Stimulated activated CD4-positive, alpha-beta T cell treated with anti-CD3 and anti-CD28 coated beads, Interleukin-15, amount 100 ng/mL, for 48 hours (primary cell): ENCODE data around the gene PCDHGA5.
"Not testable (repeated sequence)": the region's sequence is repeated elsewhere in the genome, so short reads cannot be mapped to it uniquely, and the experiment has no call there.

Source experiments
- DNase-seq, 2 donors: peaks; one replicate each; pipeline ENCODE4 v3.0.0-alpha.2; 2020; ENCODE audit warnings: low read depth in 2 of 2

PCDHGA5 gene

DNA sequence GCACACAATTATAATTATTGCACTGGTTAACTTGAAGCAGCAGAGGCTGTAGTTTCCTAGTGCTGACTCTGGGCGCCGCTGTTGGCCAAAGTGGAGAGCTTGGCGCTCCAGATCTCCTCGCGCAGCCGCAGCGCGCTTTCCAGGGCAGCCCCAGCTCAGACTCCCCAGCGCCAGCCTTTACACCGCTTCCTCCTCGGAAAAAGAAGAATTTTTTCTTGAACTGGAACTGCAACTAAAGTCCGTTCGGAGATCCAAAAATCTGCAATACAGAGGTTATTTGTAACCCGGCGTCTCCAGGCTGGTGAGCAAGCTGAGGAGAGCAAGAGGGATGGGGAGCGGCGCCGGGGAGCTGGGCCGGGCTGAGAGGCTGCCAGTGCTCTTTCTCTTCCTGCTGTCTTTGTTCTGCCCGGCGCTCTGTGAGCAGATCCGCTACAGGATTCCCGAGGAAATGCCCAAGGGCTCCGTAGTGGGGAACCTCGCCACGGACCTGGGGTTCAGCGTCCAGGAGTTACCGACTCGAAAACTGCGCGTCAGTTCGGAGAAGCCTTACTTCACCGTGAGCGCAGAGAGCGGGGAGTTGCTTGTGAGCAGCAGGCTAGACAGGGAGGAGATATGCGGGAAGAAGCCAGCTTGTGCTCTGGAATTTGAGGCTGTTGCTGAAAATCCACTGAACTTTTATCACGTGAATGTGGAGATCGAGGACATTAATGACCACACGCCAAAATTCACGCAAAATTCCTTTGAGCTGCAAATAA is 23.8 kb downstream of the PCDHGA5 start, which contains the start of gene PCDHGB4:
TSS of gene PCDHGB4 (plus strand) at position 142 of the 755 bp plus-strand sequence. CDS start at position 329, 187 bp downstream.
- not testable (repeated sequence) for DNase-seq

- DNase-seq: no peak
Observed at GRCh38 chr5:141388661-141389060, 24.7 kb downstream of the PCDHGA5 start.

DNA sequence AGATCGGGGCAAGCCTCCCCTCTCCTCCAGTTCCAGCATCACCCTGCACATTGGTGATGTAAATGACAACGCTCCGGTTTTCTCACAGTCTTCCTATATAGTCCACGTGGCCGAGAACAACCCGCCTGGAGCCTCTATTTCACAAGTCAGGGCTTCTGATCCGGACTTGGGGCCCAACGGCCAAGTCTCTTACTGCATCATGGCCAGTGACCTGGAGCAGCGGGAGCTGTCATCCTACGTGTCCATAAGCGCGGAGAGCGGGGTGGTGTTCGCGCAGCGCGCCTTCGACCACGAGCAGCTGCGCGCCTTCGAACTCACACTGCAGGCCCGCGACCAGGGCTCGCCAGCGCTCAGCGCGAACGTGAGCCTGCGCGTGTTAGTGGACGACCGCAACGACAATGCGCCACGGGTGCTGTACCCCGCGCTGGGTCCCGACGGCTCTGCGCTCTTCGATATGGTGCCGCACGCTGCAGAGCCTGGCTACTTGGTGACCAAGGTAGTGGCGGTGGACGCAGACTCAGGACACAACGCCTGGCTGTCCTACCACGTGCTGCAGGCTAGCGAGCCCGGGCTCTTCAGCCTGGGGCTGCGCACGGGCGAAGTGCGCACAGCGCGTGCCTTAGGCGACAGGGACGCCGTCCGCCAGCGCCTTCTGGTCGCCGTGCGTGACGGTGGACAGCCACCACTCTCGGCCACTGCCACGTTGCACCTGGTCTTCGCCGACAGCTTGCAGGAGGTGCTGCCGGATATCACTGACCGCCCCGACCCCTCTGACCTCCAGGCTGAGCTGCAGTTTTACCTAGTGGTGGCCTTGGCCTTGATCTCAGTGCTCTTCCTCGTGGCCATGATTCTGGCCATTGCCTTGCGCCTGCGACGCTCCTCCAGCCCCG is 25.4 kb downstream of the PCDHGA5 start:
- no peak for DNase-seq

GRCh38 chr5:141392429-141393198 is 28.7 kb downstream of the PCDHGA5 start, which contains the start of gene PCDHGA8:
Gene PCDHGA8, plus strand, starts transcription at chr5:141392633. Its CDS starts 181 bp downstream, at chr5:141392814.
- no peak for DNase-seq

GRCh38 chr5:141393267-141393666 is 29.3 kb downstream of the PCDHGA5 start:
- no peak for DNase-seq

- DNase-seq: not testable (repeated sequence)
Observed at GRCh38 chr5:141394401-141395187, 30.6 kb downstream of the PCDHGA5 start.

- DNase-seq: peak in 1 of 2 donors; percentile 20
Observed at GRCh38 chr5:141397756-141398551, 34.0 kb downstream of the PCDHGA5 start, which contains the start of gene PCDHGB5. Gene PCDHGB5, plus strand, starts transcription at chr5:141397947. Its CDS starts 181 bp downstream, at chr5:141398128.

DNA sequence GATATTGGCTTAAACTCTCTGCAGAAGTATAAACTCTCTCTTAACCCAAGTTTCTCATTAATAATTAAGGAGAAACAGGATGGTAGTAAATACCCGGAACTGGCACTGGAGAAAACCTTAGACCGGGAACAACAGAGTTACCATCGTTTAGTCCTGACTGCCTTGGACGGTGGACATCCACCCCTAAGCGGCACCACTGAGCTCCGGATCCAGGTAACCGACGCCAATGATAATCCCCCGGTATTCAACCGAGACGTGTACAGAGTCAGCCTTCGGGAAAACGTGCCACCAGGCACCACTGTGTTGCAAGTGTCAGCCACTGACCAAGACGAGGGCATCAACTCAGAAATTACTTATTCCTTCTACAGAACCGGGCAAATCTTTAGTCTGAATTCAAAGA is 34.6 kb downstream of the PCDHGA5 start:
- DNase-seq: no peak

DNA sequence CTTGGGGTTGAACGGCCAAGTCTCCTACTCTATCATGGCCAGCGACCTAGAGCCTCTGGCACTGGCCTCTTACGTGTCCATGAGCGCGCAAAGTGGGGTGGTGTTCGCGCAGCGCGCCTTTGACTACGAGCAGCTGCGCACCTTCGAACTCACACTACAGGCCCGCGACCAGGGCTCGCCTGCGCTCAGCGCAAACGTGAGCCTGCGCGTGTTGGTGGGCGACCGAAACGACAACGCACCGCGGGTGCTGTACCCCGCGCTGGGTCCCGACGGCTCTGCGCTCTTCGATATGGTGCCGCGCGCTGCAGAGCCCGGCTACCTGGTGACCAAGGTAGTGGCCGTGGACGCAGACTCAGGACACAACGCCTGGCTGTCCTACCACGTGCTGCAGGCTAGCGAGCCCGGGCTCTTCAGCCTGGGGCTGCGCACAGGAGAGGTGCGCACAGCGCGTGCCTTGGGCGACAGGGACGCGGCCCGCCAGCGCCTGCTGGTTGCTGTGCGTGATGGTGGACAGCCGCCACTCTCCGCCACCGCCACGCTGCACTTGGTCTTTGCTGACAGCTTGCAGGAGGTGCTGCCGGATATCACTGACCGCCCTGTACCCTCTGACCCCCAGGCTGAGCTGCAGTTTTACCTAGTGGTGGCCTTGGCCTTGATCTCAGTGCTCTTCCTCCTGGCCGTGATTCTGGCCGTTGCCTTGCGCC is 35.7 kb downstream of the PCDHGA5 start:
- DNase-seq: no peak

DNA sequence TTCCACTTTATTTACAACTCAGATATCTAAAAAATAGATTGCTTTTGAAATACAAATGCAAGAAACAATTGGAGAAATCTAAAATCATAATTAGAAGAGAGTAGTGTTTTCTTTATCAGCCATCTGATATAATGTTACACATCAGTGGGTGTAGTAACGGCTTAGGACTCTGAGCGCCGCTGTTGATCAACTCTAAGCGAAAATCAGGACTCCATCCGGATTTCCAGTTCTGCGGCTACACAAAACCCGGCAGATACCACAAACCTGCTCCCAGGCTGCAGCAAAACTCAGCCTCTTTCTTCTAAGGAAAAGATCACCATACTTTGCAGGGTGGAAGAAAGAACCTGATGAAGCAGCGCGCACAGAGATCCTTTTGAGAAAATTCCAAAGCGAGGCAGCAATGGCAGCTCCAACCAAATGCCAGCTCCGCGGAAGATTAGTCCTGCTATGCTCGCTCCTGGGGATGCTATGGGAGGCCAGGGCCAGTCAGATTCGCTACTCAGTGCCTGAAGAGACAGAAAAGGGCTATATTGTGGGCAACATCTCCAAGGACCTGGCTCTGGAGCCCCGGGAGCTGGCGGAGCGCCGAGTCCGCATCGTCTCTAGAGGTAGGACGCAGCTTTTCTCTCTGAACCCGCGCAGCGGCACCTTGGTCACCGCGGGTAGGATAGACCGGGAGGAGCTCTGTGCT is 38.7 kb downstream of the PCDHGA5 start, which contains the start of gene PCDHGA9:
TSS of gene PCDHGA9 (plus strand) at position 226 of the 691 bp plus-strand sequence. CDS start at position 401, 175 bp downstream.
- DNase-seq: no peak

DNA sequence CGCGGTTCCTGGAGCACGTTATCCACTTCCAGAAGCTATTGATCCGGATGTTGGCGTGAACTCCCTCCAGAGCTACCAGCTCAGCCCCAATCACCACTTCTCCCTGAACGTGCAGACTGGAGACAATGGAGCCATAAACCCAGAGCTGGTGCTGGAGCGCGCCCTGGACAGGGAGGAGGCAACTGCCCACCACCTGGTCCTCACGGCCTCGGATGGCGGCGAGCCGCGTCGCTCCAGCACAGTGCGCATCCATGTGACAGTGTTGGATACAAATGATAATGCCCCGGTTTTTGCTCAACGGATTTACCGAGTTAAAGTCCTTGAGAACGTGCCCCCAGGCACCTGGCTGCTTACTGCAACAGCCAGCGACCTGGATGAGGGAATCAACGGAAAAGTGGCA is 39.4 kb downstream of the PCDHGA5 start:
- no peak for DNase-seq

GRCh38 chr5:141407790-141408505 is 44.0 kb downstream of the PCDHGA5 start, which contains the start of gene PCDHGB6:
Gene PCDHGB6, plus strand, starts transcription at chr5:141408021. Its CDS starts 182 bp downstream, at chr5:141408203.
- DNase-seq: peak in 1 of 2 donors; percentile 22

DNA sequence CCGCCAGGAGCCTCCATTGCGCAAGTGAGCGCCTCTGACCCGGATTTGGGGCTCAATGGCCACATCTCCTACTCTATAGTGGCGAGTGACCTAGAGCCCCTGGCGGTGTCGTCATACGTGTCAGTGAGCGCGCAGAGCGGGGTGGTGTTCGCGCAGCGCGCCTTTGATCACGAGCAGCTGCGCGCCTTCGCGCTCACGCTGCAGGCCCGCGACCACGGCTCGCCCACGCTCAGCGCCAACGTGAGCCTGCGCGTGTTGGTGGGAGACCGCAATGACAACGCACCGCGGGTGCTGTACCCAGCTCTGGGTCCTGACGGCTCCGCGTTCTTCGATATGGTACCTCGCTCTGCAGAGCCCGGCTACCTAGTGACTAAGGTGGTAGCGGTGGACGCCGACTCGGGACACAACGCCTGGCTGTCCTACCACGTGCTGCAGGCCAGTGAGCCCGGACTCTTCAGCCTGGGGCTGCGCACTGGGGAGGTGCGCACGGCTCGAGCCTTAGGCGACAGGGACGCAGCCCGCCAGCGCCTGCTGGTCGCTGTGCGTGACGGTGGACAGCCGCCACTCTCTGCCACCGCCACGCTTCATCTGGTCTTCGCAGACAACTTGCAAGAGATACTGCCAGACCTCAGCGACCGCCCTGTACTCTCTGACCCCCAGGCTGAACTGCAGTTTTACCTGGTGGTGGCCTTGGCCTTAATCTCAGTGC is 45.8 kb downstream of the PCDHGA5 start:
- no peak for DNase-seq

GRCh38 chr5:141411575-141411974 is 47.6 kb downstream of the PCDHGA5 start:
- no peak for DNase-seq

DNA sequence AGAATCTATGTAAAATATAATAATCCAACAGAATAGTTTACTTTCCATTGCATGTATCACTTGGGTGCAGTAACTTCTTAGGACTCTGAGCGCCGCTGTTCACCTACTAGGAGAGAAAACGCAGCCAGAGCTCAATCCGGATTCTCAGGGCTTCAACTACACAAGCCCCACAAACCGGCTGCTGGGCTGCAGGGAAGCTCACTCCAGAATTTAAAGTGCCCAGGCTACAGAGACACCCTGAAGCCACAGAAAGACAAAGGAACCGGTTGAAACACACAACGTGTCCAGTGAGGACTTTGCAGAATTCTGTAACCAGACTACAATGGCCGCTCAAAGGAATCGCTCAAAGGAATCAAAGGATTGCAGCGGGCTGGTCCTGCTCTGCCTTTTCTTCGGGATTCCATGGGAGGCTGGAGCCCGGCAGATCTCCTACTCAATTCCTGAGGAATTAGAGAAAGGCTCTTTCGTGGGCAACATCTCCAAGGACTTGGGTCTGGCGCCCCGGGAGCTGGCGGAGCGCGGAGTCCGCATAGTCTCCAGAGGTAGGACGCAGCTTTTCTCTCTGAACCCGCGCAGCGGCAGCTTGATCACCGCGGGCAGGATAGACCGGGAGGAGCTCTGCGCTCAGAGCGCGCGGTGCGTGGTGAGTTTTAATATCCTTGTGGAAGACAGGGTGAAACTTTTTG is 49.0 kb downstream of the PCDHGA5 start, which contains the start of gene PCDHGA10:
TSS of gene PCDHGA10 (plus strand) at position 134 of the 686 bp plus-strand sequence. CDS start at position 323, 189 bp downstream.
- peak; percentile 31 to 39 for DNase-seq

GRCh38 chr5:141413540-141414069 is 49.6 kb downstream of the PCDHGA5 start:
- no peak for DNase-seq
